Measurements from ENCODE around the gene VIPR2. TPM values are rescaled to one million over a fixed set of nuclear protein-coding genes. Genes with fewer than 3 reads are reported as not detected.
"Not testable (repeated sequence)": the region's sequence is repeated elsewhere in the genome, so short reads cannot be mapped to it uniquely, and the experiment has no call there.

Gene VIPR2
- total RNA-seq, 4 donors from 2014 or later = 9.3 to 16.6 (median 12.1) TPM

DNA sequence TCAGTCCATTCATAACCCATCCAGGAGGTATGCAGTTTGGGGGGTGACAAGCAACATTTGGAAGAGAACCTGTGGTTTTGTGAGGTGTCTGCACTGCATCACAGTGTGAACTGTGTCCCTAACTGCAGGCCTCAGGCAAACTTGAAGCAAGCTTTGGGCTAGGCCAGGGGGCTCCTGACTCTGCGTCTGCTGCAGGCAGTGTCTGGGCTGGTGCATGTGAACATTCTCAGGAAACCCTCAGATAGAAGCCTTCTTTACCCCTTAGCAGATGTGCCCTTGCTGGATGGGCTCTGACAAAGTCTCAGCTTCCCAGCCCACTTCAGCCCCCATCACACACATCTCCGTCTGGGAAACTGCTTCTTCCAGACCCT lies 61.0 kb downstream of the VIPR2 start:
- TF ChIP-seq EP300 (IDR thresholded peaks at IDR 0.05) (no peak), POLR2A (IDR thresholded peaks at IDR 0.05; ENCODE audit: low read depth) (no peak)
- H3K27me3 ChIP-seq = no peaks in the 10 kb centered on the region
- no peak overlapping the region for H3K4me3 ChIP-seq
- no peaks in the 10 kb centered on the region for H3K36me3 ChIP-seq
- H3K4me1 ChIP-seq = peaks cover 0 to 12% (median 0%) of the 10 kb centered on the region in 4 donors
- H3K9me3 ChIP-seq = no peaks in the 10 kb centered on the region
- no peak for DNase-seq (ENCODE audit: extremely low spot score)
- WGBS = 95% methylated on average over 2 of the region's 2 CpGs
- H3K27ac ChIP-seq (replicated peaks in 1 of 4) = no peak overlapping the region
- intact Hi-C loops (cut with DNase I) = no loop called here

DNA sequence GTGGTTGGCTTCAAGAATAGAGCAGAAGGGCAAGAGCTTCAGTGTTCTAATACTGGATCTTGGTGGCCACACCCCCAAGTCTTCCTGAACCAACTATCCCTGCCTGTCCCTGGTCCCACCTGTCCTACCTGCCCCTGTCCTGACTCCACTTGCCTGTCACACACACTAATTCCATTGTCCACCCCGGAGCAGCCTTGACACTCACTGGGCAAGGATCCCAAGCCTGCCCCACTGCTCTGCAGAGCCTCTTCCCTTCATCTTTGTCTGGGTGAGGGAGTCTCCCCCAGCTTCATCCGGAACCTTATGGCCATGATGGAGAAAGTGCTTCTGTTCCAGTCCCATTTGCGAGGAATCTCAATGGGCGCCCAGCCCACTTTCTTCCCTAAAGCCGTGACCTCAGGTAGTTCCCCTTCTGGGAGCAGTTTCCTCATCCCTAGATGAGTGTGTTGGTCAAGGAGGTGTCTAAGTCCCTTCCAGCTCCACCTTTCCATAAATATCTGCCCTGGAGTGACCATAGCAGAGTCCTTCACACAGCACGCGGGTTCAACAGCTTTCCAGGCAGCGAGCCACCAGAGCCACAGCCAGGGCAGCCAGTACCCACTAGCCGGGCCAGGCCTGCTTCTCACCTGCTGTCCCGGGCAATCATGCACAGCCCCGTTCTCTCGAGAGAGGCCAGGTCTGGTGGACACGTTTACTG lies 61.5 kb downstream of the VIPR2 start:
- Histone ChIP-seq H3K4me3 (no peak overlapping the region), H3K27ac (replicated peaks in 1 of 4) (no peak overlapping the region), H3K4me1 (peaks cover 0 to 11% (median 0%) of the 10 kb centered on the region in 4 donors), H3K9me3 (no peaks in the 10 kb centered on the region), H3K36me3 (no peaks in the 10 kb centered on the region), H3K27me3 (no peaks in the 10 kb centered on the region)
- no peak for DNase-seq (ENCODE audit: extremely low spot score)
- intact Hi-C loops (cut with DNase I) = no loop called here
- no peak for TF ChIP-seq POLR2AphosphoS5 (IDR thresholded peaks at IDR 0.05)
- TF ChIP-seq, protein P1, sequence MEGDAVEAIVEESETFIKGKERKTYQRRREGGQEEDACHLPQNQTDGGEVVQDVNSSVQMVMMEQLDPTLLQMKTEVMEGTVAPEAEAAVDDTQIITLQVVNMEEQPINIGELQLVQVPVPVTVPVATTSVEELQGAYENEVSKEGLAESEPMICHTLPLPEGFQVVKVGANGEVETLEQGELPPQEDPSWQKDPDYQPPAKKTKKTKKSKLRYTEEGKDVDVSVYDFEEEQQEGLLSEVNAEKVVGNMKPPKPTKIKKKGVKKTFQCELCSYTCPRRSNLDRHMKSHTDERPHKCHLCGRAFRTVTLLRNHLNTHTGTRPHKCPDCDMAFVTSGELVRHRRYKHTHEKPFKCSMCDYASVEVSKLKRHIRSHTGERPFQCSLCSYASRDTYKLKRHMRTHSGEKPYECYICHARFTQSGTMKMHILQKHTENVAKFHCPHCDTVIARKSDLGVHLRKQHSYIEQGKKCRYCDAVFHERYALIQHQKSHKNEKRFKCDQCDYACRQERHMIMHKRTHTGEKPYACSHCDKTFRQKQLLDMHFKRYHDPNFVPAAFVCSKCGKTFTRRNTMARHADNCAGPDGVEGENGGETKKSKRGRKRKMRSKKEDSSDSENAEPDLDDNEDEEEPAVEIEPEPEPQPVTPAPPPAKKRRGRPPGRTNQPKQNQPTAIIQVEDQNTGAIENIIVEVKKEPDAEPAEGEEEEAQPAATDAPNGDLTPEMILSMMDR (IDR thresholded peaks at IDR 0.05) = no peak
- TF ChIP-seq EP300 (IDR thresholded peaks at IDR 0.05) = no peak
- no peak for TF ChIP-seq POLR2A (IDR thresholded peaks at IDR 0.05; ENCODE audit: low read depth)
- WGBS = 97% methylated on average over 6 of the region's 13 CpGs

DNA sequence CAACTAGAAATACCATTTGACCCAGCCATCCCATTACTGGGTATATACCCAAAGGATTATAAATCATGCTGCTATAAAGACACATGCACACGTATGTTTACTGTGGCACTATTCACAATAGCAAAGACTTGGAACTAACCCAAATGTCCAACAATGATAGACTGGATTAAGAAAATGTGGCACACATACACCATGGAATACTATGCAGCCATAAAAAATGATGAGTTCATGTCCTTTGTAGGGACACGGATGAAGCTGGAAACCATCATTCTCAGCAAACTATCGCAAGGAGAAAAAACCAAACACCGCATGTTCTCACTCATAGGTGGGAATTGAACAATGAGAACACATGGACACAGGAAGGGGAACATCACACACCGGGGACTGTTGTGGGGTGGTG lies 62.6 kb downstream of the VIPR2 start:
- H3K27ac ChIP-seq (replicated peaks in 1 of 4); intact Hi-C loops (cut with DNase I); DNase-seq (ENCODE audit: extremely low spot score); H3K36me3 ChIP-seq; H3K4me1 ChIP-seq; H3K27me3 ChIP-seq; H3K9me3 ChIP-seq; H3K4me3 ChIP-seq: not testable (repeated sequence)
- WGBS = 82% methylated on average over 4 of the region's 5 CpGs

DNA sequence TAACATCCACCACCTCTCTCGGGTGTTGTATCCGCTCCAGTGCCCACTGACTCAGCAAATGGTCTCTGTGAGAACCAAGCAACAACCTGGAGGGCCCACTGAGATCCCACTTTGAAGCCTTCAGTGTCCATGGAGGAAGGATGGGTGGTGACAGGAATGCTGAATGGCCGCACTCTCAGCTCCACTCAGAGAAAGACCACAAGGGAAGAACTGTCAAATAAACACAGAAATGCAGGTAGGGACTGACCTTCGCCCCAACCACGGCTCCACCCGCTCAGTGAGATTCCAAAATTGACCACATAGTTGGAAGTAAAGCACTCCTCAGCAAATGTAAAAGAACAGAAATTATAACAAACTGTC lies 65.8 kb downstream of the VIPR2 start:
- Histone ChIP-seq H3K27ac (replicated peaks in 1 of 4) (no peak overlapping the region), H3K4me3 (no peak overlapping the region), H3K36me3 (no peaks in the 10 kb centered on the region), H3K4me1 (peaks cover 0 to 5% (median 3%) of the 10 kb centered on the region in 4 donors), H3K9me3 (no peaks in the 10 kb centered on the region), H3K27me3 (no peaks in the 10 kb centered on the region)
- DNase-seq (ENCODE audit: extremely low spot score) = no peak
- WGBS = 81% methylated on average over 6 of the region's 6 CpGs
- TF ChIP-seq POLR2AphosphoS5 (IDR thresholded peaks at IDR 0.05) (no peak), POLR2A (IDR thresholded peaks at IDR 0.05; ENCODE audit: low read depth) (no peak)
- TF ChIP-seq, protein P1 (IDR thresholded peaks at IDR 0.05) = no peak
- intact Hi-C loops (cut with DNase I) = no loop called here

DNA sequence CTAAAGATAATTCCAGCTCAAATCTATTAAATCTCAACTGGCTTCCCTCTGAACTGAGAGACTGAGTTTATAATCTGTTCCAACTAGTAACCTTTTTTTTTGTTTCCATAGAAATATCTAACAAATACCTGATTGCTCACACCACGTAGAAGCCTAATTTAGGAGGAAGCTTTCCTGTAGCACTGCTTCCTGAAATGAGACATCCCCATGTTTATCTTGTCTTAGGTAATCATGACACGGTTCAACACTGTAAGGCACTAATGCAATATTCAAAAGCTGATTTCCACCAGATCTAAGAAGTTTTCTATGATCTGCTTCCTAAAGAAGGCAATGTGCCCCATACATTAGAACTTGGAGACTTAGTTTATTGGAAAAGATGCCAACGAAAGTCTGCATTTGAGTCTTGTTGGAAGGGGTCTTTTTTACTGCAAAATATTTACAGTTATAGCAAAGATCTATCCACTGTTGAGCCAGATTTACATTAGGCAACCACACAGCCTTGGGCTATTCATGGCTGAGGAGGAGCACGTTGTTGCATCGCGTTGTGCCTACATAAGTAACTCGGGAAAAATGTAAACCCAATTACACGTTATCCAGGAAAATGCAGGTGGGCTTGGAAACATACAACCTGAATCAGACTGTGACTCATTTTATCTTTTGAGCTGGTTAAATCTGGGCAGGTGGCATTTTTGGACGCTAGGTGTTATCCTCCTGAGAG lies 66.3 kb downstream of the VIPR2 start:
- H3K4me1 ChIP-seq = peaks cover 0 to 5% (median under 1%) of the 10 kb centered on the region in 4 donors
- intact Hi-C loops (cut with DNase I) = no loop called here
- no peak overlapping the region for H3K27ac ChIP-seq (replicated peaks in 1 of 4)
- TF ChIP-seq, protein P1 (IDR thresholded peaks at IDR 0.05) = no peak
- no peak for TF ChIP-seq POLR2A (IDR thresholded peaks at IDR 0.05; ENCODE audit: low read depth)
- no peak for TF ChIP-seq EP300 (IDR thresholded peaks at IDR 0.05)
- no peak for TF ChIP-seq POLR2AphosphoS5 (IDR thresholded peaks at IDR 0.05)
- no peaks in the 10 kb centered on the region for H3K36me3 ChIP-seq
- H3K4me3 ChIP-seq = no peak overlapping the region
- 88% methylated on average over 9 of the region's 9 CpGs for WGBS
- no peaks in the 10 kb centered on the region for H3K27me3 ChIP-seq
- no peaks in the 10 kb centered on the region for H3K9me3 ChIP-seq
- no peak for DNase-seq (ENCODE audit: extremely low spot score)
